LoVo (cell line): ENCODE results near the gene TAP2.
"Not testable (repeated sequence)": the region's sequence is repeated elsewhere in the genome, so short reads cannot be mapped to it uniquely, and the experiment has no call there.

Experiments
- DNase-seq: peaks from one replicate; pipeline ENCODE4 v3.0.0-alpha.2; 2016; ENCODE audit warnings: low spot score

TAP2 gene

GRCh38 chr6:32838114-32838958 is at the start of gene TAP2:
TSS of gene TAP2 (minus strand) at chr6:32838739. CDS start at chr6:32838233, 506 bp downstream.
- DNase-seq: peak; percentile 91

- DNase-seq: no peak
Observed at GRCh38 chr6:32887616-32888015, 49.1 kb upstream of the TAP2 start.

GRCh38 chr6:32886681-32887383 is 48.3 kb upstream of the TAP2 start:
- peak; percentile 68 for DNase-seq

- DNase-seq: peak; percentile 60
Observed at GRCh38 chr6:32885698-32886286, 47.3 kb upstream of the TAP2 start.

GRCh38 chr6:32883789-32884188 is 45.2 kb upstream of the TAP2 start:
- DNase-seq: no peak

- no peak for DNase-seq
Observed at GRCh38 chr6:32882879-32883250, 44.3 kb upstream of the TAP2 start.

- not testable (repeated sequence) for DNase-seq
Observed at GRCh38 chr6:32880962-32881361, 42.4 kb upstream of the TAP2 start.

GRCh38 chr6:32879691-32880090 is 41.2 kb upstream of the TAP2 start:
- no peak for DNase-seq

GRCh38 chr6:32876603-32877002 is 38.1 kb upstream of the TAP2 start:
- DNase-seq: no peak

- DNase-seq: not testable (repeated sequence)
Observed at GRCh38 chr6:32873947-32874346, 35.4 kb upstream of the TAP2 start.

- DNase-seq: peak; percentile 69
Observed at GRCh38 chr6:32868257-32868788, 29.8 kb upstream of the TAP2 start.

GRCh38 chr6:32867554-32868256 is 29.2 kb upstream of the TAP2 start:
- DNase-seq: no peak

- no peak for DNase-seq
Observed at GRCh38 chr6:32867022-32867477, 28.5 kb upstream of the TAP2 start.

- no peak for DNase-seq
Observed at GRCh38 chr6:32865724-32866443, 27.3 kb upstream of the TAP2 start.

GRCh38 chr6:32862725-32863124 is 24.2 kb upstream of the TAP2 start:
- DNase-seq: no peak

- DNase-seq: no peak
Observed at GRCh38 chr6:32860674-32861073, 22.1 kb upstream of the TAP2 start.

- no peak for DNase-seq
Observed at GRCh38 chr6:32858194-32858593, 19.7 kb upstream of the TAP2 start.

- no peak for DNase-seq
Observed at GRCh38 chr6:32857156-32857891, 18.8 kb upstream of the TAP2 start.

- DNase-seq: no peak
Observed at GRCh38 chr6:32855467-32856174, 17.1 kb upstream of the TAP2 start.
